Measurements from ENCODE around the gene AIFM2. TPM values are rescaled to one million over a fixed set of nuclear protein-coding genes. Genes with fewer than 3 reads are reported as not detected.

Gene AIFM2
- total and polyA plus RNA-seq, 2 of the 13 experiments (the other 11 are each of a cell fraction or from before 2014, with no cell fraction given): 20.3 to 29.5 TPM

GRCh38 chr10:70130878-70131559, 1.6 kb downstream of the AIFM2 start (continued):
- TF ChIP-seq THAP11 (CRISPR knock-in tag; IDR thresholded peaks at IDR 0.05) (peak; percentile 34), ZMAT3 (CRISPR knock-in tag; conservative IDR thresholded peaks at IDR 0.05) (no peak), ZNF362 (CRISPR knock-in tag; IDR thresholded peaks at IDR 0.05; ENCODE audit: borderline replicate concordance) (no peak), PRDM15 (CRISPR knock-in tag; IDR thresholded peaks at IDR 0.05) (no peak), HNRNPL (IDR thresholded peaks at IDR 0.05; ENCODE audit: low read depth, low read length) (no peak), ZSCAN20 (CRISPR knock-in tag; IDR thresholded peaks at IDR 0.05; ENCODE audit: borderline replicate concordance) (no peak), ZNF800 (CRISPR knock-in tag; IDR thresholded peaks at IDR 0.05) (peak; percentile 80; the same call in 1 of the 2 replicates), SRF (IDR thresholded peaks at IDR 0.05; ENCODE audit: low read depth, low read length) (no peak), CAMTA2 (CRISPR knock-in tag; IDR thresholded peaks at IDR 0.05; ENCODE audit: borderline replicate concordance) (no peak), CEBPB (IDR thresholded peaks at IDR 0.05; ENCODE audit: borderline replicate concordance, low read depth, low read length) (peak; percentile 93), SOX5 (CRISPR knock-in tag; IDR thresholded peaks at IDR 0.05; ENCODE audit: borderline replicate concordance) (peak; percentile 63), PBX2 (CRISPR knock-in tag; IDR thresholded peaks at IDR 0.05) (no peak), ZIK1 (CRISPR knock-in tag; IDR thresholded peaks at IDR 0.05; ENCODE audit: borderline replicate concordance, low read depth) (no peak), ERF (CRISPR knock-in tag; IDR thresholded peaks at IDR 0.05) (no peak), DPF2 (CRISPR knock-in tag; IDR thresholded peaks at IDR 0.05; ENCODE audit: borderline replicate concordance, low read depth) (no peak), KLF16 (CRISPR knock-in tag; IDR thresholded peaks at IDR 0.05) (peak in 1 of 2 experiments; percentile 60; a peak in 2 of 4 replicates), SKI (IDR thresholded peaks at IDR 0.05; ENCODE audit: partially characterized antibody) (no peak), ZNF496 (CRISPR knock-in tag; IDR thresholded peaks at IDR 0.05; ENCODE audit: insufficient replicate concordance) (no peak), NFATC3 (CRISPR knock-in tag; IDR thresholded peaks at IDR 0.05) (no peak), KLF9 (CRISPR knock-in tag; IDR thresholded peaks at IDR 0.05; ENCODE audit: low read depth) (no peak), ZNF251 (CRISPR knock-in tag; IDR thresholded peaks at IDR 0.05) (no peak), ZNF430 (CRISPR knock-in tag; IDR thresholded peaks at IDR 0.05) (no peak), IRX3 (CRISPR knock-in tag; IDR thresholded peaks at IDR 0.05; ENCODE audit: borderline replicate concordance, low read depth) (no peak)

All from HepG2 (cell line).